Glutamatergic neuron (in vitro differentiated cells): ENCODE results near the gene ECHDC3. TPM values are rescaled to one million over a fixed set of nuclear protein-coding genes. Genes with fewer than 3 reads are reported as not detected.

Experiments used
- DNase-seq: peaks from one replicate; pipeline ENCODE4 v3.0.0; 2022
- H3K27ac Mint-ChIP-seq: one replicate; pipeline ENCODE4 v1.8.0; 2020; ENCODE audit warnings: mild to moderate bottlenecking, mixed read lengths, inconsistent platforms; ENCODE audit not compliant: unreplicated experiment
- H3K27me3 Mint-ChIP-seq: one replicate; pipeline ENCODE4 v1.8.0; 2020; ENCODE audit warnings: mild to moderate bottlenecking, moderate library complexity, mixed read lengths, inconsistent platforms; ENCODE audit not compliant: unreplicated experiment
- H3K36me3 Mint-ChIP-seq: one replicate; pipeline ENCODE4 v1.8.0; 2020; ENCODE audit warnings: mild to moderate bottlenecking, mixed read lengths, inconsistent platforms; ENCODE audit not compliant: unreplicated experiment
- H3K4me1 Mint-ChIP-seq: one replicate; pipeline ENCODE4 v1.8.0; 2020; ENCODE audit warnings: mild to moderate bottlenecking, low read depth, mixed read lengths, inconsistent platforms; ENCODE audit not compliant: unreplicated experiment
- H3K4me3 Mint-ChIP-seq: one replicate; pipeline ENCODE4 v1.8.0; 2020; ENCODE audit warnings: mild to moderate bottlenecking, mixed read lengths, inconsistent platforms; ENCODE audit not compliant: unreplicated experiment
- H3K9me3 Mint-ChIP-seq: one replicate; pipeline ENCODE4 v1.8.0; 2020; ENCODE audit warnings: mild to moderate bottlenecking, moderate library complexity, mixed read lengths, inconsistent platforms; ENCODE audit not compliant: unreplicated experiment
- CTCF ChIP-seq: fragments of 200-600 bp; sonication (generic); IDR thresholded peaks from one replicate; pipeline ENCODE4 v1.5.0; 2021; ENCODE audit not compliant: partially characterized antibody, unreplicated experiment
- total RNA-seq: library from RNA; stranded (reverse); fragmentation: NEBNext Ultra II Directional; extraction: Animal tissue kit (Norgen Biotek cat#: 25700); gene quantifications from one replicate; pipeline ENCODE4 v1.2.1, GENCODE V29; 2021; ENCODE audit not compliant: unreplicated experiment

The ECHDC3 gene
- total RNA-seq, 1 donor from 2014 or later = 11.8 TPM

DNA sequence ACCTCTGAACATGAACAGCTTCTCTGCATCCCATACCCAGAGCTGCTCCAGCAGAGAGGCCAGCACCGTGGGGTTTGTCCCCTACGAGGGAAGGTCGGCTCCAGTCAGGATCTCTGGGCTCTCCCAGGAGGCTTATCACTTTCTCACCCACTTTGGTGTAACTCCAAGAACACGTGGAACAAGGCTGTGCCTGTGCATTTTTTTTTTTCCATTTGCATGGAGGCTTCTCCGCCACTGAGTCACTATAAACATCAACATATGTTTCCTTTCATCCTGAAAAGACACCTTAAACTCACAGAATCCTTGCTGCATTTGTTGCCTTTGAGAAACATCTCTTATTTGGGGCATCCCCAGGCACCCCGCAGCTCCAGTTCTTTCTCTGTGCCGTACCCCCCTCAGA, 29.4 kb upstream of the ECHDC3 start:
- no peaks in the 10 kb centered on the region for H3K36me3 Mint-ChIP-seq
- H3K27ac Mint-ChIP-seq = no peak overlapping the region
- DNase-seq = no peak
- H3K4me1 Mint-ChIP-seq = no peaks in the 10 kb centered on the region
- peaks cover 2% of the 10 kb centered on the region for H3K27me3 Mint-ChIP-seq
- no peak for TF ChIP-seq CTCF
- H3K4me3 Mint-ChIP-seq = no peak overlapping the region
- peaks cover 4% of the 10 kb centered on the region for H3K9me3 Mint-ChIP-seq

- no peak overlapping the region for H3K4me3 Mint-ChIP-seq
- peaks cover 4% of the 10 kb centered on the region for H3K9me3 Mint-ChIP-seq
- no peak for TF ChIP-seq CTCF
- DNase-seq = no peak
- no peaks in the 10 kb centered on the region for H3K4me1 Mint-ChIP-seq
- H3K27me3 Mint-ChIP-seq = peaks cover 2% of the 10 kb centered on the region
- H3K27ac Mint-ChIP-seq = no peak overlapping the region
- H3K36me3 Mint-ChIP-seq = no peaks in the 10 kb centered on the region
Measured at GRCh38 chr10:11713186-11713743, 28.9 kb upstream of the ECHDC3 start.

DNA sequence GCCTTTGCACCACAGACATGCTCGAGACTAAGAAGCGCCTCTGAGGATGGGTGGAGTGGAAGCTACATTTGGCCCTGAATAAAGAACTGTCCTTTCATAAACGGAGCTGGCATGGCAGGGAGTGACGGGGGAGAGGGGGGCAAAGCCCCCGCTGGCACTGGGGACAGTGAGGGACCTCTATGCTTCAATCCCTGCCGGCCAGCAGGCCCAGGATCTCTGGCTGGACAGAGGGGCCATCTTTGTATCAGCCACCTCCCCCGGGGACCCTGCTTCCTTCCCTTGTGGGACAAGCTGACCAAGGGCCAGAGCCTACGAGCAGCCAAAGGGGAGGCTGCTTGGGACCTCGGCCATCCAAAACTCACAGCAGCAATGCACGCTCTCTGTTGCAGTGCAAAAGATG, 28.2 kb upstream of the ECHDC3 start:
- H3K27ac Mint-ChIP-seq = no peak overlapping the region
- H3K4me1 Mint-ChIP-seq = no peaks in the 10 kb centered on the region
- no peak overlapping the region for H3K4me3 Mint-ChIP-seq
- H3K36me3 Mint-ChIP-seq = no peaks in the 10 kb centered on the region
- no peak for TF ChIP-seq CTCF
- no peak for DNase-seq
- peaks cover 2% of the 10 kb centered on the region for H3K27me3 Mint-ChIP-seq
- H3K9me3 Mint-ChIP-seq = peaks cover 4% of the 10 kb centered on the region

GRCh38 chr10:11714750-11715365, 27.3 kb upstream of the ECHDC3 start:
- Mint-ChIP-seq H3K27ac (no peak overlapping the region), H3K36me3 (no peaks in the 10 kb centered on the region), H3K4me1 (no peaks in the 10 kb centered on the region), H3K4me3 (no peak overlapping the region), H3K27me3 (peaks cover 2% of the 10 kb centered on the region), H3K9me3 (peaks cover 4% of the 10 kb centered on the region)
- TF ChIP-seq CTCF = no peak
- no peak for DNase-seq

DNA sequence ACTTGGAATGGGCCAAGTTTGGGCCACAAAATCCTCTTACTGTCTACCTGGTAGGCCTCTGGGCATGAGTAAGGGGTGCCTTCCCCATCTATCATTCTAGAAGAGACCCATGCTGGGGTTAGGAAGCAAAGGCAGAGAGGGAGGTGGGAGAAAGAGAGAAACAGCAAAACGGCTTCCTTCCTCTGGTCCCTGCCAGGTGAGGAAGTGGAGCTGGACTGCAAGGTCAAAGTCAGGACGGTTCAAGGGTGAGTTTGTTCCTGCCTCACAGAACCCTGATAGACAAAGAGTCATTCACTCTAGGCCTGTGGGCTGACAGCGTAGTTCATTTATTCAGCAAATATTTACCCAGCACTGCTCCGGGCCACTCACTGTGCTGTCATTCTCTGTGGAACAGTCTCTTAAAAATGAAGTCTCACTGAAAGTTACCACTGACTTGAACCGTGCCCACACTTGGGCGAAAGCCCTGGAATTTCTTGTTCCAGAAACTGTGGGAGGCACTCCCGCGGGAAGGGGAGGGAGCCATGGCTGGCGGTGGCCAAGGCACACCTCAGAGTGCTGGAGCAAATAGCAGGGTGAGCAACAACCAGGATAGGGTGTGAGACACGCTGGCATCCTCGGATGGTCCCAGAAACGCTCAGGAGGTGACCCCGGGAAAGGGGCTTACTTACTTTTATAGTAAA, 26.2 kb upstream of the ECHDC3 start:
- no peaks in the 10 kb centered on the region for H3K4me1 Mint-ChIP-seq
- no peak for TF ChIP-seq CTCF
- H3K4me3 Mint-ChIP-seq = no peak overlapping the region
- peaks cover 2% of the 10 kb centered on the region for H3K27me3 Mint-ChIP-seq
- no peaks in the 10 kb centered on the region for H3K36me3 Mint-ChIP-seq
- DNase-seq = no peak
- peaks cover 4% of the 10 kb centered on the region for H3K9me3 Mint-ChIP-seq
- no peak overlapping the region for H3K27ac Mint-ChIP-seq
